ENCODE measurements around the gene TFDP1.

The TFDP1 gene

DNA sequence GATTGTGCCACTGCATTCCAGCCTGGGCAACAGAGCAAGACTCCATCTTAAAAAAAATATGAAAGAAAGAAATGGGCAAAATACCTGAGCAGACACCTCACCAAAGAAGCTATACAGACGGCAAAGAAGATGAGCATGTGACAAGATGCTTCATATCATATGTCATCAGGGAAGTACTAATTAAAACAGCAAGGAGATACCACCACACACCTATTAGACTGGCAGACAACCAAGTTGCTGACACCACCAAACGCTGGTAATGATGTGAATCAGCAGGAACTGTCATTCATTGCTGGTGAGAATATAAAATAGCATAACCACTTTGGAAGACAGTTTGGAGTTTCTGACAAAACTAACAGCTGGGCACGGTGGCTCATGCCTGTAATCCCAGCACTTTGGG, 11.5 kb upstream of the TFDP1 start:
- peaks cover 10% of the 10 kb centered on the region for H3K9me3 ChIP-seq (ENCODE audit: control insufficient read depth, insufficient read depth, low read length)
- H3K36me3 ChIP-seq (ENCODE audit: insufficient read depth, low read length) = no peaks in the 10 kb centered on the region
- H3K9ac ChIP-seq (ENCODE audit: low read depth, low read length) = no peak overlapping the region
- no peaks in the 10 kb centered on the region for H3K4me1 ChIP-seq (ENCODE audit: insufficient read depth, low read length)

DNA sequence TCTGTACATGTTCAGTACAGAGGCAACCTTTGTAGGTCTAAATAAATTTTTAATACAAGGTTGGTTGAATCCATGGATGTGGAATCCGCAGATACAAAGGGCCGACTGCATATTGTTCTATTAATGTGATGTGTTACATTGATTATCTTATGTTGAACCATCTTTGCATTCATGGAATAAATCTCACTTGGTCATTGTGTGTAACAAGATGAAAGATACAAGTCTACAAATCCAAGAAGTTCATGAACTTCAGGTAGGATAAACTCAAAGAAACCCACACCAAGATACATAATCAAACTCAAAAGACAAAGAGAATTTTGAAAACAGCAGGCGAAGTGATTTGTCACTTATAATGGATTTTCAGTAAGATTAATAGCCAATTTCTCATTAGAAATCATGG, 8.0 kb upstream of the TFDP1 start:
- no peaks in the 10 kb centered on the region for H3K4me1 ChIP-seq (ENCODE audit: insufficient read depth, low read length)
- no peaks in the 10 kb centered on the region for H3K36me3 ChIP-seq (ENCODE audit: insufficient read depth, low read length)
- peaks cover 10% of the 10 kb centered on the region for H3K9me3 ChIP-seq (ENCODE audit: control insufficient read depth, insufficient read depth, low read length)
- no peak overlapping the region for H3K9ac ChIP-seq (ENCODE audit: low read depth, low read length)

DNA sequence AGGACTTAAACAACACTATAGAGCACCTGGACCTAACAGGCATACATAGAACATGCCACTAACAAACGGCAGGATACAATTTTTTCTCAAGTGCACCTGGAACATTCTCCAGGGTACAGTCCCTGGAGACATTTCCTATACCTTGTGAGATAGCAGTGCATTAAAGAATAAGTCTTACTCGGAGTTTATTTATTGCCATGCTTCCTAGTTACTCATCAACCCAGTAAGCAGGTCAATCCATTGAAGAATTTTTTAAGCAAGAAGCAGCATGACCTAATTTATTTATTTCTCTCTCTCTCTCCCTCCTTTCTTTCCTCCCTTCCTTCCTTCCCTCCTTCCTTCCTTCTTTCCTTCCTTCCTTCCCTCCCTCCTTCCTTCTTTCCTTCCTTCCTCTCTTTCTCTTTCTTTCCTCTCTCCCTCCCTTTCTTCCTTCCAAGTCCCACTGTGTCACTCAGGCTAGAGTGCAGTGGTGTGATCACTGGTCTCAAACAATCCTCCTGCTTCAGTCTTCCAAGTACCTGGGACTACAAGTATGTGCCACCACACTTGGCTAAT, 6.6 kb upstream of the TFDP1 start:
- Histone ChIP-seq H3K36me3 (ENCODE audit: insufficient read depth, low read length) (no peaks in the 10 kb centered on the region), H3K4me1 (ENCODE audit: insufficient read depth, low read length) (no peaks in the 10 kb centered on the region), H3K9me3 (ENCODE audit: control insufficient read depth, insufficient read depth, low read length) (peaks cover 10% of the 10 kb centered on the region), H3K9ac (ENCODE audit: low read depth, low read length) (no peak overlapping the region)

DNA sequence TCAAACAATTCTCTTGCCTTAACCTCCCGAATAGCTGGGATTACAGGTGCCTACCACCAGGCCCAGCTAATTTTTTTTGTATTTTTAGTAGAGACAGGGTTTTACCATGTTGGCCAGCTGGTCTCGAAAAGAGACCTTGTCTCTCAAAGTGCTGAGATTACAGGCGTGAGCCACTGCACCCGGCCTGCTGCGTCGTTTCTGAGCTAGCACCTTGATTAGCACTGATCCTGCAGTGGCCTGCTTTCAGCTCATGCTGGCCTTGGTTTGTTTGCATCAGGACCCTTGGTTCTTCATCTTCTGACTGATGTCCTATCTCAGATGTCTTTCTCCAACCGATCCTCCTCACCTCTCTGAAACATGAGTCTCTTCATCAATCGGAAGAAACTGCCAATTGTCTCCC, 4.9 kb upstream of the TFDP1 start:
- Histone ChIP-seq H3K4me1 (ENCODE audit: insufficient read depth, low read length) (no peaks in the 10 kb centered on the region), H3K9ac (ENCODE audit: low read depth, low read length) (no peak overlapping the region), H3K36me3 (ENCODE audit: insufficient read depth, low read length) (no peaks in the 10 kb centered on the region), H3K9me3 (ENCODE audit: control insufficient read depth, insufficient read depth, low read length) (peaks cover 10% of the 10 kb centered on the region)

GRCh38 chr13:113581871-113582270, 2.7 kb upstream of the TFDP1 start:
- peaks cover 1% of the 10 kb centered on the region; the same call in 1 of the 2 replicates for H3K9me3 ChIP-seq (ENCODE audit: control insufficient read depth, insufficient read depth, low read length)
- no peak overlapping the region for H3K9ac ChIP-seq (ENCODE audit: low read depth, low read length)
- H3K36me3 ChIP-seq (ENCODE audit: insufficient read depth, low read length) = no peaks in the 10 kb centered on the region
- H3K4me1 ChIP-seq (ENCODE audit: insufficient read depth, low read length) = 0 out of 2 replicates have a peak, but pooled peaks cover 7% of the 10 kb centered on the region

DNA sequence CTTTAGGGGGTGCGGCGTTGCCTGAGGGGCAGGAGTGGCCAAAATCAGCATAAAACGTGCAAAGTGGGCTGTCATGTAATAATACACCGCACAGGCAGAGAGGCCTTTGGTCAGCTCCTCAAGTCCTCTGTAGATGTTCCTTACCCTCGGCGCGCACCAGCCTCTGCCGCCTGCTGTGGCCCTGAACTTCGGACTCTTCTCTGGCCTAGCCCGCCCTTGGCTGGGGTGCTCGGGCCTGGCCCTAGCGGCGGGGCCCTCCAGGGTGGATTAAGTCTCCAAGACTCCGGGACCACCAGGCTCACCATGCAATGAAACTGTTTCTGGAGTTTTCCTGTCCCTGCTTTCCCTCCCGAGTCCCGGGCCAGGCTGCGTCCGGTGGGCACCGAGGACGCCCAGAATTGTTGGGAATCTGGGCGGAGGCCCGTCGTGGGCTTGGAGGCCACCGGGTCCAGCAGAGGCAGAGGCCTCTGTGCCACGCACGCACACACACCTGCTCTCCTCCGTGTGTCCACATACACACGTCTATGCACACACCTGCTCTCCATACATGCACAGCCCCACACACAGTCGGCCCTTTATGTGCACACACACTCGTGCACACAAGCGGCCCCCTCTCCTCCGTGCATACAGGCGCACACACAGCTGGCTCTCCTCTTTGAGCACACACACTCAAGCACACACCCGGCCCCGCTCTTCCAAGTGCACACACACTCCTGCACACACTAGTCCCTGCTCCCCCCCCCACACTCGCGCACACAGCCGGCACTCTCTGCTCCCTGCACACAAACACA, 1.5 kb upstream of the TFDP1 start:
- no peak overlapping the region for H3K9ac ChIP-seq (ENCODE audit: low read depth, low read length)
- 0 out of 2 replicates have a peak, but pooled peaks cover 7% of the 10 kb centered on the region for H3K4me1 ChIP-seq (ENCODE audit: insufficient read depth, low read length)

GRCh38 chr13:113584870-113585671, 518 bp downstream of the TFDP1 start:
- Histone ChIP-seq H3K9ac (ENCODE audit: low read depth, low read length) (peak overlapping the region; percentile 73), H3K4me1 (ENCODE audit: insufficient read depth, low read length) (0 out of 2 replicates have a peak, but pooled peaks cover 7% of the 10 kb centered on the region), H3K36me3 (ENCODE audit: insufficient read depth, low read length) (no peaks in the 10 kb centered on the region), H3K9me3 (ENCODE audit: control insufficient read depth, insufficient read depth, low read length) (no peaks in the 10 kb centered on the region)

More for the DNA sequence above, 1.5 kb upstream of the TFDP1 start:
- Histone ChIP-seq H3K36me3 (ENCODE audit: insufficient read depth, low read length) (no peaks in the 10 kb centered on the region), H3K9me3 (ENCODE audit: control insufficient read depth, insufficient read depth, low read length) (no peaks in the 10 kb centered on the region)

DNA sequence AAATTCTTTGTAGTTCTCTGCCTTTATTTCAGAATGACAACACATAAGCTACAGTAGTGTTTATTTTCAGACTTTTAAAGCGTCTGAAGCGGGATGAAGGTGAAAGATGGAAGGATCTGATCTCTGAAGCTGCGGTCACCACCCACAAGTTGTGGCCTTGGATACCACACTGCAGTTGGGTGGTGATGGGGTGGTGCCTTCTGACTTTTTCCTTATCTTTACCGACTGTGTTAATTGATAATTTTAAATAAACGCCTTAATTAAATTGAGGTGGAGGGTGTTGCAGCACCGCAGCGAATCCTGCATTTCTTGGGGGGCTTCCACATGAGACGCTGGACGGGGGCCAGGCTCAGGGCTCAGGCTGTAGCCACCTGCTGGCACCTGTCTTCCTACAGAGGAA, 1.3 kb downstream of the TFDP1 start:
- H3K4me1 ChIP-seq (ENCODE audit: insufficient read depth, low read length) = 0 out of 2 replicates have a peak, but pooled peaks cover 7% of the 10 kb centered on the region
- H3K9ac ChIP-seq (ENCODE audit: low read depth, low read length) = peak overlapping the region; percentile 73; the same call in 1 of the 2 replicates
- no peaks in the 10 kb centered on the region for H3K9me3 ChIP-seq (ENCODE audit: control insufficient read depth, insufficient read depth, low read length)
- H3K36me3 ChIP-seq (ENCODE audit: insufficient read depth, low read length) = no peaks in the 10 kb centered on the region

GRCh38 chr13:113586661-113587479, 2.3 kb downstream of the TFDP1 start:
- Histone ChIP-seq H3K9ac (ENCODE audit: low read depth, low read length) (no peak overlapping the region), H3K36me3 (ENCODE audit: insufficient read depth, low read length) (no peaks in the 10 kb centered on the region), H3K4me1 (ENCODE audit: insufficient read depth, low read length) (0 out of 2 replicates have a peak, but pooled peaks cover 7% of the 10 kb centered on the region), H3K9me3 (ENCODE audit: control insufficient read depth, insufficient read depth, low read length) (no peaks in the 10 kb centered on the region)

GRCh38 chr13:113588394-113589111, 4.0 kb downstream of the TFDP1 start:
- Histone ChIP-seq H3K9me3 (ENCODE audit: control insufficient read depth, insufficient read depth, low read length) (no peaks in the 10 kb centered on the region), H3K9ac (ENCODE audit: low read depth, low read length) (no peak overlapping the region), H3K36me3 (ENCODE audit: insufficient read depth, low read length) (no peaks in the 10 kb centered on the region), H3K4me1 (ENCODE audit: insufficient read depth, low read length) (0 out of 2 replicates have a peak, but pooled peaks cover 7% of the 10 kb centered on the region)

- H3K9me3 ChIP-seq (ENCODE audit: control insufficient read depth, insufficient read depth, low read length) = no peaks in the 10 kb centered on the region
- H3K36me3 ChIP-seq (ENCODE audit: insufficient read depth, low read length) = no peaks in the 10 kb centered on the region
- H3K4me1 ChIP-seq (ENCODE audit: insufficient read depth, low read length) = 0 out of 2 replicates have a peak, but pooled peaks cover 7% of the 10 kb centered on the region
- no peak overlapping the region for H3K9ac ChIP-seq (ENCODE audit: low read depth, low read length)
These were observed 4.9 kb downstream of the TFDP1 start for GRCh38 chr13:113589251-113589960.

DNA sequence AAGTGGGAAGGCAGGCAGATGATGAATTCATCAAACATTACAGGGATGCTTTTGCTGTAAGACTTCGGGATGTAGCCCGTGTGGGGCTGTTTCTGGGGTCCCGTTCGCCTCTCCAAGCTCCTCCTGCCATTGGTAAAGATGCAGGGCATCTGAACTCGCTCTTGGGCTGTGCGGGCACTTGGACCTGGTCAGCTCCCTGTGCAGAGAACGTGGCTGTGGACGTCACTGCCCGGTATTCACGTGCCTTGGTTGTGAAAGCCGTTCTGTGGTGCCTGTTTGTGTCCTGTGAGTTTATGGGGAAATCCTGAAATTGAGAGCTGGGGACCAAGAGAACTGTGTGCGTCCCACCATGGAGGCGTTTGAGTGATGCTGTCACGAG, 5.4 kb downstream of the TFDP1 start:
- no peaks in the 10 kb centered on the region for H3K9me3 ChIP-seq (ENCODE audit: control insufficient read depth, insufficient read depth, low read length)
- H3K36me3 ChIP-seq (ENCODE audit: insufficient read depth, low read length) = no peaks in the 10 kb centered on the region
- no peak overlapping the region for H3K9ac ChIP-seq (ENCODE audit: low read depth, low read length)
- 0 out of 2 replicates have a peak, but pooled peaks cover 7% of the 10 kb centered on the region for H3K4me1 ChIP-seq (ENCODE audit: insufficient read depth, low read length)

GRCh38 chr13:113591750-113592149, 7.2 kb downstream of the TFDP1 start:
- Histone ChIP-seq H3K9ac (ENCODE audit: low read depth, low read length) (no peak overlapping the region), H3K36me3 (ENCODE audit: insufficient read depth, low read length) (peaks cover 4% of the 10 kb centered on the region; the same call in 1 of the 2 replicates), H3K4me1 (ENCODE audit: insufficient read depth, low read length) (no peaks in the 10 kb centered on the region), H3K9me3 (ENCODE audit: control insufficient read depth, insufficient read depth, low read length) (no peaks in the 10 kb centered on the region)

All from ES-I3 (cell line).